Astrocyte of the cerebellum (primary cell): Measurements from ENCODE around the gene DCHS1.

Source experiments
- DNase-seq: peaks from one replicate; pipeline ENCODE4 v3.0.0-alpha.2; 2011; ENCODE audit warnings: low read depth
- H3K4me3 ChIP-seq: 2 replicates; pipeline ENCODE4 v1.5.1; 2011; ENCODE audit warnings: mild to moderate bottlenecking, low read depth, low read length, moderate library complexity
- CTCF ChIP-seq: IDR thresholded peaks from 2 replicates; pipeline ENCODE4 v1.5.1; 2012; ENCODE audit warnings: low read length, low read depth, moderate library complexity, mild to moderate bottlenecking; ENCODE audit errors: missing control alignments
- in situ Hi-C: cut with HindIII; loops from 2 replicates; pipeline ENCODE4 v1.10.0; 2017; ENCODE audit warnings: low sequenced_read_pairs

DCHS1 gene

GRCh38 chr11:6583584-6583983, 72.0 kb downstream of the DCHS1 start:
- in situ Hi-C loops: no loop called here
- no peak for DNase-seq
- no peak for TF ChIP-seq CTCF

GRCh38 chr11:6579681-6580080, 75.9 kb downstream of the DCHS1 start:
- in situ Hi-C loops: no loop called here
- no peak overlapping the region for H3K4me3 ChIP-seq
- no peak for TF ChIP-seq CTCF
- DNase-seq: no peak

More at GRCh38 chr11:6583584-6583983, 72.0 kb downstream of the DCHS1 start:
- H3K4me3 ChIP-seq: no peak overlapping the region

- in situ Hi-C loops: no loop called here
- TF ChIP-seq CTCF: no peak
- no peak for DNase-seq
- H3K4me3 ChIP-seq: no peak overlapping the region
These were observed 77.5 kb downstream of the DCHS1 start for GRCh38 chr11:6578134-6578533.

- no peak overlapping the region for H3K4me3 ChIP-seq
- DNase-seq: peak; percentile 84
- no peak for TF ChIP-seq CTCF
- in situ Hi-C loops: no loop called here
These were observed 78.9 kb downstream of the DCHS1 start for GRCh38 chr11:6576471-6577373.

GRCh38 chr11:6574816-6575715, 80.5 kb downstream of the DCHS1 start:
- in situ Hi-C loops: no loop called here
- TF ChIP-seq CTCF: no peak
- DNase-seq: no peak
- no peak overlapping the region for H3K4me3 ChIP-seq

GRCh38 chr11:6572215-6572614, 83.4 kb downstream of the DCHS1 start:
- no peak for TF ChIP-seq CTCF
- in situ Hi-C loops: no loop called here
- no peak overlapping the region for H3K4me3 ChIP-seq
- DNase-seq: peak; percentile 84
